Testis (tissue), 3 donors: ENCODE results near the gene ATP2A1. TPM values are rescaled to one million over a fixed set of nuclear protein-coding genes. Genes with fewer than 3 reads are reported as not detected.

Experiments used
- DNase-seq: peaks from one replicate; pipeline ENCODE4 v3.0.0-alpha.2; 2019
- H3K27ac ChIP-seq, 2 donors: fragments of 200-600 bp; sonication (generic); one replicate each; pipeline ENCODE4 v1.5.1; 2019
- H3K27me3 ChIP-seq: fragments of 200-600 bp; sonication (generic); one replicate; pipeline ENCODE4 v1.5.1; 2019
- H3K36me3 ChIP-seq: fragments of 200-600 bp; sonication (generic); one replicate; pipeline ENCODE4 v1.5.1; 2017; ENCODE audit warnings: low read depth; ENCODE audit errors: missing control alignments
- H3K4me1 ChIP-seq: fragments of 200-600 bp; sonication (generic); one replicate; pipeline ENCODE4 v1.5.1; 2019
- H3K4me3 ChIP-seq, 2 donors: fragments of 200-600 bp; sonication (generic); one replicate each; pipeline ENCODE4 v1.5.1; 2017 to 2019
- H3K9me3 ChIP-seq: fragments of 200-600 bp; sonication (generic); one replicate; pipeline ENCODE4 v1.5.1; 2017
- POLR2A ChIP-seq: fragments of 450-650 bp; IDR thresholded peaks from one replicate; pipeline ENCODE4 v1.6.1; 2017; ENCODE audit warnings: antibody characterized with exemption, mild to moderate bottlenecking, moderate library complexity
- WGBS, 2 donors: methylation state at CpG; one replicate each; pipeline ENCODE4 v1.1.5; 2018; 5-methylcytosine and 5-hydroxymethylcytosine counted together
- intact Hi-C: fragments of 100-400 bp; cut with DNase I; formaldehyde crosslinking; loops from one replicate; pipeline ENCODE4 v1.15.1; 2023; ENCODE audit warnings: low total_unique reads
- polyA plus RNA-seq: library from polyadenylated mRNA; stranded (reverse); fragments of 350-450 nt; fragmentation: Illumina TruSeq; extraction: RNeasy Lipid Tissue Mini Kit (QIAGEN cat#74804); gene quantifications from one replicate; pipeline ENCODE4 v1.2.3, GENCODE V29; 2014; ENCODE audit warnings: low read depth, low replicate concordance; ENCODE audit not compliant: insufficient read depth
- total RNA-seq, 2 donors: library from RNA; depleted of rRNA; stranded (reverse); fragments of >200 nt; gene quantifications; one replicate each; pipeline ENCODE4 v1.2.3, GENCODE V29; 2016
- TF ChIP-seq, protein P1 (sequence below), 3 experiments: fragments of 450-650 bp in 2 of 3; fragments of 200-600 bp in 1 of 3; sonication (generic) in 1 of 3; IDR thresholded peaks; one replicate each; pipeline ENCODE4 v1.5.1; 2016 to 2019; ENCODE audit warnings: antibody characterized with exemption in 3 of 3, mild to moderate bottlenecking in 2 of 3, moderate library complexity in 1 of 3

The ATP2A1 gene
- total and polyA plus RNA-seq, 3 donors from 2014 or later = 9.1 to 17.3 (median 12.2) TPM

DNA sequence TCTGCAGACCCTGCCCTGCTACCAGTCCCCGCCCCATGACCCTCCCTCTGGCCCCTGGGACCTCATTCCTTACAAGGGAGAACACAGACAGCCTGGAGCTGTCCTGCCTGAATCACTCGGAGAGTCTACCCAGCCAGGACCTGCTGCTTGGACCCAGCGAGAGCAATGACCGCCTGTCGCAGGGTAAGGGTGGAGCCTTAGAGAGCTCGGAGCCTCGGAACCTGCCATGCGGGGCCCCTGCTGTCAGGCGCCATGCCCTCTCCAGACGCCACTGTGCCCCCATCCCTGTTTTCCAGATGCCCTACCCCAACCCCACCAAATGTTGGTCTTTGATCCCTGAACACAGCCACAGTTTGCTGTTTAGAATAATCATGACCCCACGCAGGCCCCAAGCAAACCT lies 9.1 kb upstream of the ATP2A1 start:
- 88 to 95% methylated on average over 6 to 11 of the region's 11 CpGs for WGBS, 2 donors
- Histone ChIP-seq H3K27ac (no peak overlapping the region), H3K27me3 (no peaks in the 10 kb centered on the region), H3K4me1 (peaks cover 27% of the 10 kb centered on the region), H3K36me3 (no peaks in the 10 kb centered on the region), H3K9me3 (no peaks in the 10 kb centered on the region), H3K4me3 (no peak overlapping the region)
- no peak for DNase-seq
- TF ChIP-seq POLR2A = no peak
- TF ChIP-seq, protein P1, sequence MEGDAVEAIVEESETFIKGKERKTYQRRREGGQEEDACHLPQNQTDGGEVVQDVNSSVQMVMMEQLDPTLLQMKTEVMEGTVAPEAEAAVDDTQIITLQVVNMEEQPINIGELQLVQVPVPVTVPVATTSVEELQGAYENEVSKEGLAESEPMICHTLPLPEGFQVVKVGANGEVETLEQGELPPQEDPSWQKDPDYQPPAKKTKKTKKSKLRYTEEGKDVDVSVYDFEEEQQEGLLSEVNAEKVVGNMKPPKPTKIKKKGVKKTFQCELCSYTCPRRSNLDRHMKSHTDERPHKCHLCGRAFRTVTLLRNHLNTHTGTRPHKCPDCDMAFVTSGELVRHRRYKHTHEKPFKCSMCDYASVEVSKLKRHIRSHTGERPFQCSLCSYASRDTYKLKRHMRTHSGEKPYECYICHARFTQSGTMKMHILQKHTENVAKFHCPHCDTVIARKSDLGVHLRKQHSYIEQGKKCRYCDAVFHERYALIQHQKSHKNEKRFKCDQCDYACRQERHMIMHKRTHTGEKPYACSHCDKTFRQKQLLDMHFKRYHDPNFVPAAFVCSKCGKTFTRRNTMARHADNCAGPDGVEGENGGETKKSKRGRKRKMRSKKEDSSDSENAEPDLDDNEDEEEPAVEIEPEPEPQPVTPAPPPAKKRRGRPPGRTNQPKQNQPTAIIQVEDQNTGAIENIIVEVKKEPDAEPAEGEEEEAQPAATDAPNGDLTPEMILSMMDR (IDR thresholded peaks at IDR 0.05) = no peak
- intact Hi-C loops = no loop called here

DNA sequence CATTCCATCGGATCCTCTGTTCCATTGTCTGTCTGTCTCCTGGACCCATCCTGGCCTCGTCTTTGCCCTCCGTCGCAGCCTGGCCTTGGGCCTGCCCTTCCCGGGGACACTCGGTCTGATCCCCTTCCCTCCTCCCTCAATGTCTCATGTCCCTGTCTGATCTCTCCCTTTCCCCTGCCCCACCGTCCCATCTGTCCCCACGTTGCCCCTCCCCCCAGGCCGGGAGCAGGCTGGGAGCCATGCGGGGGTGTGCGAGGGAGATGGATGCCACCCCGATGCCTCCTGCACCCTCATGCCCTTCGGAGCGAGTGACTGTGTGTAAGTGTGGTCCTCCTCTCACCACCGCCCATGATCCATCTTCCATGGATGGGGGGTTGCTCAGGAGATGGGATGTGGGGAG lies 5.3 kb upstream of the ATP2A1 start:
- Histone ChIP-seq H3K36me3 (no peaks in the 10 kb centered on the region), H3K4me1 (peaks cover 4% of the 10 kb centered on the region), H3K4me3 (no peak overlapping the region), H3K27me3 (no peaks in the 10 kb centered on the region), H3K27ac (no peak overlapping the region), H3K9me3 (no peaks in the 10 kb centered on the region)
- 75 to 80% methylated on average over 14 to 15 of the region's 15 CpGs for WGBS, 2 donors
- DNase-seq = no peak
- TF ChIP-seq POLR2A = no peak
- TF ChIP-seq, protein P1 (IDR thresholded peaks at IDR 0.05) = no peak
- intact Hi-C loops = no loop called here

DNA sequence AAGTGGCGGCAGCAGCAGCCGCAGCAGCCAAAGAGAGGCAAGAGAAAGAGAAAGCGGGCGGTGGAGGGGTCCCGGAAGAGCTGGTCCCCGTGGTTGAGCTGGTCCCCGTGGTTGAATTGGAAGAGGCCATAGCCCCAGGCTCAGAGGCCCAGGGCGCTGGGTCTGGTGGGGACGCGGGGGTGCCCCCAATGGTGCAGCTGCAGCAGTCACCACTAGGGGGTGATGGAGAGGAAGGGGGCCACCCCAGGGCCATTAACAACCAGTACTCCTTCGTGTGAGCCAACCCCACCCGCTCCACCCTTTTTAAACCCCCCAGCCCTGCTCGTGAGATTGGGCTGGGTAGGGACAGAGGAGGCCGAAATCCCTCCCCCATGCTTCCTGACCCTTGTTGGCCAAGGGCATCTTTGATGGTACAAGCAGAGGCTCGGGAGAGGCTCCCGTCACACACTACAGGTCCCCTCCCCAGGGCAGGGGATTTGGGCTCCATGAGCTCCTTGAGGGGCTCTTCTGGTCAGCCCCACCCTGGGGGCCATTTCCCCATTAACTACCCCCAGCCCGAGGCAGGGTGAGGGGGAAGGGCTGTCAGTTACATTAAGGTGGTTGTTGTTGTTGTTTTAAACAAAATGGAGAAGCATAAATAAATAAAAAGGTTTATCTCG lies 4.6 kb upstream of the ATP2A1 start:
- DNase-seq = no peak
- no peak overlapping the region for H3K4me3 ChIP-seq
- no peaks in the 10 kb centered on the region for H3K36me3 ChIP-seq
- no peaks in the 10 kb centered on the region for H3K9me3 ChIP-seq
- TF ChIP-seq POLR2A = no peak
- TF ChIP-seq, protein P1 (IDR thresholded peaks at IDR 0.05) = peak in 2 of 3 experiments; percentile 44 to 55
- intact Hi-C loops = no loop called here
- no peaks in the 10 kb centered on the region for H3K27me3 ChIP-seq
- 88 to 90% methylated on average over 18 of the region's 18 CpGs for WGBS, 2 donors
- peaks cover 4% of the 10 kb centered on the region for H3K4me1 ChIP-seq
- H3K27ac ChIP-seq = no peak overlapping the region

DNA sequence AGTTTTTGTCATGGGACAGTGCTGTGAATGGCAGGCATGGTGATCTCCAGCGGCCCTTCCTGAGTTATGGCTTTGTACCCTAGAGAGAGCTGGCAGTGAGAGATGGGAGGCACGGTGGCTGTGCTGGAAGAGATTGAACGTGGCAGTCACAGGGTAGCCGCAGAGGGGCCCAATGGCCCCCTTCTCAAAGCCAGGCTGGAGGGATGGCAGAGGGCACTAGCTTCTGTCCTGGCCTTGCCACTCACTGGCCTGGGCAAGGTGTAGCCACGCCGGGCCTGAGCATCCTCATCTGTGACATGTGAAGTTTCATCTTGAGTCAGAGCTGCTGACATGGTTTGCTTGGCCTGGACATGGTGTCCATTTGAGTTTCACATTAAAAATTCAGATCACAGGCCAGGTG lies 3.9 kb upstream of the ATP2A1 start:
- no peak overlapping the region for H3K27ac ChIP-seq
- H3K4me1 ChIP-seq = peaks cover 4% of the 10 kb centered on the region
- DNase-seq = no peak
- no peaks in the 10 kb centered on the region for H3K36me3 ChIP-seq
- no peaks in the 10 kb centered on the region for H3K9me3 ChIP-seq
- WGBS, 2 donors = 95 to 96% methylated on average over 4 to 6 of the region's 6 CpGs
- TF ChIP-seq POLR2A = no peak
- TF ChIP-seq, protein P1 (IDR thresholded peaks at IDR 0.05) = no peak
- H3K27me3 ChIP-seq = no peaks in the 10 kb centered on the region
- H3K4me3 ChIP-seq = no peak overlapping the region
- intact Hi-C loops = no loop called here
